ENCODE results near the gene CD47.

GRCh38 chr3:108103040-108103751 lies 12.4 kb upstream of the CD47 start:
- TF ChIP-seq MYC (IDR thresholded peaks at IDR 0.05; ENCODE audit: insufficient read depth, insufficient read length, insufficient replicate concordance, low read length, severe bottlenecking), result no peak
- TF ChIP-seq HCFC1 (IDR thresholded peaks at IDR 0.05; ENCODE audit: low read length), result no peak
- no peak for TF ChIP-seq POLR2AphosphoS5 (IDR thresholded peaks at IDR 0.05; ENCODE audit: low read length)
- no peak for TF ChIP-seq CTCF (IDR thresholded peaks at IDR 0.05 in 2 of 3, conservative IDR thresholded peaks at IDR 0.05 in 1 of 3; ENCODE audit: control insufficient read depth in 2 of 3, extremely low read depth in 1 of 3, insufficient read depth in 1 of 3, low read depth in 3 of 3, low read length in 3 of 3)
- TF ChIP-seq EZH2 (IDR thresholded peaks at IDR 0.05; ENCODE audit: borderline replicate concordance, control insufficient read depth, low read depth, low read length), result no peak
- TF ChIP-seq CHD2 (IDR thresholded peaks at IDR 0.05; ENCODE audit: borderline replicate concordance, low read depth, low read length), result no peak
- no peak for TF ChIP-seq POLR2A (IDR thresholded peaks at IDR 0.05; ENCODE audit: low read depth, low read length)
- no peak for TF ChIP-seq MAX (IDR thresholded peaks at IDR 0.05; ENCODE audit: low read depth, low read length)
- TF ChIP-seq SP1 (IDR thresholded peaks at IDR 0.05; ENCODE audit: low read depth, low read length), result no peak
- no peak for TF ChIP-seq ATF2 (IDR thresholded peaks at IDR 0.05; ENCODE audit: low read length)
- no peak for TF ChIP-seq PBX3 (IDR thresholded peaks at IDR 0.05; ENCODE audit: insufficient replicate concordance, low read depth, low read length)
- TF ChIP-seq PRDM15 (CRISPR knock-in tag; IDR thresholded peaks at IDR 0.05), result no peak
